Panc1 (cell line): ENCODE measurements around the gene WWOX. TPM values are rescaled to one million over a fixed set of nuclear protein-coding genes. Genes with fewer than 3 reads are reported as not detected.

ENCODE experiments used
- ATAC-seq: fragments of 200-7000 bp; cut with Tn5 transposase; 2 replicates; pipeline ENCODE4 v1.9.1; 2020; ENCODE audit warnings: mild to moderate bottlenecking, moderate library complexity
- BruUV-seq: library from RNA; stranded (reverse); fragments of 400-500 nt; replicated peaks from 2 replicates; lab custom pipeline; 2021; lab: Mats Ljungman, UMichigan
- CTCF ChIA-PET: fragments of 300-600 bp; sonication (Branson Sonifier 250); formaldehyde crosslinking; loops from one replicate; lab custom pipeline; 2022; ENCODE audit warnings: antibody characterized with exemption; lab: Charles Lee
- POLR2A ChIA-PET: fragments of 300-600 bp; sonication (Branson Sonifier 250); formaldehyde crosslinking; loops from one replicate; lab custom pipeline; 2022; ENCODE audit warnings: antibody characterized with exemption; lab: Charles Lee
- DNase-seq: peaks from one replicate; pipeline ENCODE4 v3.0.0-alpha.2; 2010; ENCODE audit warnings: low read depth, low spot score
- H3K27ac ChIP-seq: 2 replicates; pipeline ENCODE4 v1.5.1; 2011; ENCODE audit warnings: mild to moderate bottlenecking, low read length, inconsistent platforms
- H3K27me3 ChIP-seq: fragments of 200-500 bp; sonication (Bioruptor generic); 2 replicates; pipeline ENCODE4 v1.6.0; 2014; ENCODE audit warnings: low read length, inconsistent platforms; ENCODE audit not compliant: control insufficient read depth, insufficient read depth
- H3K36me3 ChIP-seq: fragments of 200-500 bp; sonication (Bioruptor generic); 2 replicates; pipeline ENCODE4 v1.5.1; 2014; ENCODE audit warnings: inconsistent platforms, mild to moderate bottlenecking, low read length, moderate library complexity; ENCODE audit not compliant: control insufficient read depth, insufficient read depth
- H3K4me1 ChIP-seq: 2 replicates; pipeline ENCODE4 v1.5.1; 2011; ENCODE audit warnings: inconsistent platforms, mild to moderate bottlenecking, low read length, moderate library complexity; ENCODE audit not compliant: control insufficient read depth, insufficient read depth
- H3K4me3 ChIP-seq, 2 experiments: 2 replicates each; pipeline ENCODE4 v1.5.1; 2011 to 2012; ENCODE audit warnings: low read depth in 2 of 2, low read length in 2 of 2, mild to moderate bottlenecking in 2 of 2, inconsistent platforms in 1 of 2, moderate library complexity in 1 of 2
- H3K9me3 ChIP-seq: fragments of 200-500 bp; sonication (Bioruptor generic); 2 replicates; pipeline ENCODE4 v1.5.1; 2014; ENCODE audit warnings: low read depth, mild to moderate bottlenecking, inconsistent platforms, low read length, moderate library complexity; ENCODE audit not compliant: control insufficient read depth, insufficient read depth
- POLR2AphosphoS5 ChIP-seq: IDR thresholded peaks from 2 replicates; pipeline ENCODE4 v1.6.1; 2012; ENCODE audit warnings: mild to moderate bottlenecking, low read depth, low read length, moderate library complexity
- SIN3A ChIP-seq: IDR thresholded peaks from 2 replicates; pipeline ENCODE4 v1.6.1; 2012; ENCODE audit warnings: low read depth, mild to moderate bottlenecking, low read length, moderate library complexity, borderline replicate concordance; ENCODE audit not compliant: insufficient read depth
- TCF7L2 ChIP-seq: IDR thresholded peaks from 2 replicates; pipeline ENCODE4 v1.6.1; 2011; ENCODE audit warnings: mild to moderate bottlenecking, low read depth, low read length, inconsistent platforms
- in situ Hi-C: cut with HindIII; loops from 2 replicates; pipeline ENCODE4 v1.10.0; 2016; ENCODE audit warnings: low sequenced_read_pairs, low pct_unique_long_range_greater_than_20kb
- intact Hi-C: fragments of 100-400 bp; cut with micrococcal nuclease; formaldehyde crosslinking; loops from one replicate; pipeline ENCODE4 v1.10.0; 2022; ENCODE audit not compliant: unreplicated experiment
- total RNA-seq: library from RNA; stranded (reverse); gene quantifications from one replicate; pipeline ENCODE4 v1.2.1, GENCODE V29; 2021; ENCODE audit not compliant: unreplicated experiment
- TF ChIP-seq, protein P1 (sequence below): fragments of 450-650 bp; IDR thresholded peaks from 2 replicates; pipeline ENCODE4 v1.5.1; 2017; ENCODE audit warnings: mild to moderate bottlenecking
- TF ChIP-seq, protein P2 (sequence below), 2 experiments: IDR thresholded peaks; 2 replicates each; pipeline ENCODE4 v1.6.1; 2011 to 2012; ENCODE audit warnings: low read depth in 2 of 2, control low read depth in 1 of 2, low read length in 1 of 2, mild to moderate bottlenecking in 1 of 2, moderate library complexity in 1 of 2; ENCODE audit not compliant: insufficient read depth in 1 of 2

The WWOX gene
- total RNA-seq, 1 experiment from 2014 or later: 12.5 TPM

DNA sequence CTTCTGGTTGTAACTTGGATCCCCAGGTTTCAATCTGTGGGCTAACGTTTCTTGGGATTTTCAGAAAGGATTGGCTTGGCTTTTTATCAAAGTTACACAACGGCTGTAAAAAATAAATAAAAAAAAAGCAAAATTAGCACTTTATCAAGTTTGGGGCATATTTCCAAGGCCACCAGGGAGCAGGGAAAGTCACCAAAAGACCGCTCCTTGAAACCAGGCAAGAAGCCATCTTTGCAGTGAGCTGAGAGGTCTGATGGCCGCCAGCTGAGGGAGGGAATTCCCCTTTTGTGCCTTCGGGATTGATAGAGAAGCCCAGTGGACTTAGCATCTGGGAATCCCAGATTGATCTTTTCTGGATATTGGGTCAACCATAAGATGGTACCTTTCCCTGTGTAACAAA is 192.2 kb downstream of the WWOX start:
- ATAC-seq (no peak), DNase-seq (no peak)
- Histone ChIP-seq H3K27me3 (no peaks in the 10 kb centered on the region), H3K9me3 (no peaks in the 10 kb centered on the region), H3K4me3 (no peak overlapping the region), H3K36me3 (no peaks in the 10 kb centered on the region), H3K4me1 (no peaks in the 10 kb centered on the region), H3K27ac (no peak overlapping the region)
- ChIA-PET POLR2A (no interaction called here), CTCF (interaction anchor here (0.6 kb wide), 1 partner anchor 42 kb away, joined by 3 read pairs; no protein-coding TSS in a partner anchor)
- intact Hi-C loops (no loop called here), in situ Hi-C loops (no loop called here)
- TF ChIP-seq, protein P1, sequence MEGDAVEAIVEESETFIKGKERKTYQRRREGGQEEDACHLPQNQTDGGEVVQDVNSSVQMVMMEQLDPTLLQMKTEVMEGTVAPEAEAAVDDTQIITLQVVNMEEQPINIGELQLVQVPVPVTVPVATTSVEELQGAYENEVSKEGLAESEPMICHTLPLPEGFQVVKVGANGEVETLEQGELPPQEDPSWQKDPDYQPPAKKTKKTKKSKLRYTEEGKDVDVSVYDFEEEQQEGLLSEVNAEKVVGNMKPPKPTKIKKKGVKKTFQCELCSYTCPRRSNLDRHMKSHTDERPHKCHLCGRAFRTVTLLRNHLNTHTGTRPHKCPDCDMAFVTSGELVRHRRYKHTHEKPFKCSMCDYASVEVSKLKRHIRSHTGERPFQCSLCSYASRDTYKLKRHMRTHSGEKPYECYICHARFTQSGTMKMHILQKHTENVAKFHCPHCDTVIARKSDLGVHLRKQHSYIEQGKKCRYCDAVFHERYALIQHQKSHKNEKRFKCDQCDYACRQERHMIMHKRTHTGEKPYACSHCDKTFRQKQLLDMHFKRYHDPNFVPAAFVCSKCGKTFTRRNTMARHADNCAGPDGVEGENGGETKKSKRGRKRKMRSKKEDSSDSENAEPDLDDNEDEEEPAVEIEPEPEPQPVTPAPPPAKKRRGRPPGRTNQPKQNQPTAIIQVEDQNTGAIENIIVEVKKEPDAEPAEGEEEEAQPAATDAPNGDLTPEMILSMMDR: no peak
- no peak for TF ChIP-seq SIN3A
- TF ChIP-seq POLR2AphosphoS5: no peak
- TF ChIP-seq TCF7L2: no peak
- TF ChIP-seq, protein P2, sequence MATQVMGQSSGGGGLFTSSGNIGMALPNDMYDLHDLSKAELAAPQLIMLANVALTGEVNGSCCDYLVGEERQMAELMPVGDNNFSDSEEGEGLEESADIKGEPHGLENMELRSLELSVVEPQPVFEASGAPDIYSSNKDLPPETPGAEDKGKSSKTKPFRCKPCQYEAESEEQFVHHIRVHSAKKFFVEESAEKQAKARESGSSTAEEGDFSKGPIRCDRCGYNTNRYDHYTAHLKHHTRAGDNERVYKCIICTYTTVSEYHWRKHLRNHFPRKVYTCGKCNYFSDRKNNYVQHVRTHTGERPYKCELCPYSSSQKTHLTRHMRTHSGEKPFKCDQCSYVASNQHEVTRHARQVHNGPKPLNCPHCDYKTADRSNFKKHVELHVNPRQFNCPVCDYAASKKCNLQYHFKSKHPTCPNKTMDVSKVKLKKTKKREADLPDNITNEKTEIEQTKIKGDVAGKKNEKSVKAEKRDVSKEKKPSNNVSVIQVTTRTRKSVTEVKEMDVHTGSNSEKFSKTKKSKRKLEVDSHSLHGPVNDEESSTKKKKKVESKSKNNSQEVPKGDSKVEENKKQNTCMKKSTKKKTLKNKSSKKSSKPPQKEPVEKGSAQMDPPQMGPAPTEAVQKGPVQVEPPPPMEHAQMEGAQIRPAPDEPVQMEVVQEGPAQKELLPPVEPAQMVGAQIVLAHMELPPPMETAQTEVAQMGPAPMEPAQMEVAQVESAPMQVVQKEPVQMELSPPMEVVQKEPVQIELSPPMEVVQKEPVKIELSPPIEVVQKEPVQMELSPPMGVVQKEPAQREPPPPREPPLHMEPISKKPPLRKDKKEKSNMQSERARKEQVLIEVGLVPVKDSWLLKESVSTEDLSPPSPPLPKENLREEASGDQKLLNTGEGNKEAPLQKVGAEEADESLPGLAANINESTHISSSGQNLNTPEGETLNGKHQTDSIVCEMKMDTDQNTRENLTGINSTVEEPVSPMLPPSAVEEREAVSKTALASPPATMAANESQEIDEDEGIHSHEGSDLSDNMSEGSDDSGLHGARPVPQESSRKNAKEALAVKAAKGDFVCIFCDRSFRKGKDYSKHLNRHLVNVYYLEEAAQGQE (IDR thresholded peaks at IDR 0.05; ENCODE audit: insufficient read depth in 1 of 2, low read depth in 2 of 2, low read length in 1 of 2): no peak
- BruUV-seq: no TSS peak

DNA sequence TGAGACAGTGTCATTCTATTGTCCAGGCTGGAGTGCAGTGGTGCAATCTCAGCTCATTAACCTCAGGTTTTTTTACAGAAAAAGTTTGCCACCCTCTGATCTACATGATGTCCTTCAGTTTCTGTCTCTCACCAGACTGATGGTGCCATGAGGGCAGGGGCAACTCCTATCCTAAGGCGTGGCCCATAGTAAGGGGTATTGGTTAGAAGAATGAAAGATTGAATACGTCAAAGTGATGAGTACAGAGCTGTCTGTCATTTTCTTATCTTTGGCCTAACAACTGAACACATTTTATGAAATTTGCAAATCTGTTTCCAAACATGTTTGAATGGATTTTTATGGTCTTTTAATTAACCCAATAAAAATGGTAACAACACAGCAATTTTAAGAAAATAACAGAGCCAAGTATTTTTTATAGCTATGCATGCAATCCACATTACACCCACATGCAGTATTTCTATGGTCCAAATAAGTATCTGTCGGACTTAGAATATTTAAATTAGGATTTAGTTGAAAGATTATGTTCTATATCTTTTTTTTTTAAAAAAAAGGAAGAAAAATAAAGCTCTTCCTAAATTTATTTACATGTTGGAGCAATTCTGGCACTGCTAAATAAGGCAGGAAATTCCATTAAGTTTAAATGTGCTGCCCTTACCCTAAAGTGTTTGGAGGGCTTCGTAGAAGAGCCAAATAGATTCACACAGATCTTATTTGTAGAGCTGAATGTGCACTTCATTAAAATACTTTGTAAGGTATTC is 192.8 kb downstream of the WWOX start:
- no peak for ATAC-seq
- Histone ChIP-seq H3K4me1 (no peaks in the 10 kb centered on the region), H3K36me3 (no peaks in the 10 kb centered on the region), H3K27me3 (no peaks in the 10 kb centered on the region), H3K9me3 (no peaks in the 10 kb centered on the region), H3K27ac (no peak overlapping the region), H3K4me3 (no peak overlapping the region)
- CTCF ChIA-PET: no interaction called here
- TF ChIP-seq SIN3A (no peak), POLR2AphosphoS5 (no peak), TCF7L2 (no peak)
- TF ChIP-seq, protein P2 (IDR thresholded peaks at IDR 0.05; ENCODE audit: insufficient read depth in 1 of 2, low read depth in 2 of 2, low read length in 1 of 2): no peak
- no TSS peak for BruUV-seq
- intact Hi-C loops (no loop called here), in situ Hi-C loops (no loop called here)
- DNase-seq: no peak
- POLR2A ChIA-PET: no interaction called here
